GM18907 (cell line): ENCODE data around the gene MMP24.

ENCODE experiments used
- ATAC-seq: cut with Tn5 transposase; IDR thresholded peaks from one replicate; pipeline ENCODE4 v1.9.1; 2021; ENCODE audit warnings: mild to moderate bottlenecking, moderate library complexity; ENCODE audit not compliant: unreplicated experiment

Gene MMP24

DNA sequence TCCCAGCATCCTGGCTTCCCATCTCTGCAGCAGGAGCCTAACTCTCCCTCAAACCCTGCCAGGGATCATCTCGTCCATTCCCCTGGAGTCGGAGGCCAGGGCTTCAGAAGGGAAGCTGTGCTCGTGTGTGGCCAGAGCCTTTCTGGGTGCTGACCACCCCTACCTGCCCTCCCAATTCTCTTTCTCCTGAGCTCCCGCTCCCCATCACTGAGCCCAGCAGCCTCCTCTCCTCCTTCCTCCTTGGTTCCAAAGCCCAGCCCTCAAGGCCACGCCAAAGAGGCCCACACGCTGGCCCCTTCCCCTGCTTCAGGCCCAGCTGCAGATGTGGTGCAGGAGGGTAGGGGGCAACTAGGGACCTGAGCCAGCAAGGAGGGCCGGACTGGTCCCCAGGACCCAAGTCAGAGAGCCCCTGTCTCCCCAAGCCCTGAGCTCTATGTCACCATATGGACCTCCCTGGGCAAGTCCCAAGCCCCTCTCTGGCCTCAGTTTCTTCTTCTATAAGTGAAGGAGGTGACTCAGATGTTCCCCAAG lies 64.5 kb downstream of the MMP24 start:
- no peak for ATAC-seq

- no peak for ATAC-seq
These were observed 65.4 kb downstream of the MMP24 start, which contains the start of gene FAM83C for GRCh38 chr20:35291654-35292503. FAM83C (minus strand) TSS chr20:35292425; CDS start chr20:35292304, 121 bp downstream.

- ATAC-seq, result no peak
These were observed 66.2 kb downstream of the MMP24 start for GRCh38 chr20:35292504-35293285.

- ATAC-seq, result no peak
These were observed 67.1 kb downstream of the MMP24 start for GRCh38 chr20:35293303-35294292.

GRCh38 chr20:35294293-35294685 lies 67.8 kb downstream of the MMP24 start:
- no peak for ATAC-seq

DNA sequence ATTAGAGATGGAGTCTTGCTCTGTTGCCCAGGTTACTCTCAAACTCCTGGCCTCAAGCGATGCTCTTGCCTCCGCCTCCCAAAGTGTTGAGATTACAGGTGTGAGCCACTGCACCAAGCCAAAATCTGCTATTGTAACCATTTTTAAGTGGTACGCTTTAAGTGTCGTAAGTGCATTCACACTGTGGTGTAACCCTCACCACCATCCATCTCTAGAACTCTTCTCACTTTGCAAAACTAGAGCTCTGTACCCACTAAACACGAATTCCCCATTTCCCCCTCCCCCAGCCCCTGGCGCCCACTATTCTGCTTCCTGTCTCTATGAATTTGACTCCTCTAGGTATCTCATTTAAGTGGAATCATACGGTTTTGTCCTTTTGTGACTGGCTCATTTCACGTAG lies 68.6 kb downstream of the MMP24 start:
- ATAC-seq, result no peak

GRCh38 chr20:35295674-35296073 lies 69.2 kb downstream of the MMP24 start:
- no peak for ATAC-seq

GRCh38 chr20:35296101-35296554 lies 69.6 kb downstream of the MMP24 start:
- no peak for ATAC-seq

- no peak for ATAC-seq
These were observed 70.7 kb downstream of the MMP24 start for GRCh38 chr20:35297155-35297554.

DNA sequence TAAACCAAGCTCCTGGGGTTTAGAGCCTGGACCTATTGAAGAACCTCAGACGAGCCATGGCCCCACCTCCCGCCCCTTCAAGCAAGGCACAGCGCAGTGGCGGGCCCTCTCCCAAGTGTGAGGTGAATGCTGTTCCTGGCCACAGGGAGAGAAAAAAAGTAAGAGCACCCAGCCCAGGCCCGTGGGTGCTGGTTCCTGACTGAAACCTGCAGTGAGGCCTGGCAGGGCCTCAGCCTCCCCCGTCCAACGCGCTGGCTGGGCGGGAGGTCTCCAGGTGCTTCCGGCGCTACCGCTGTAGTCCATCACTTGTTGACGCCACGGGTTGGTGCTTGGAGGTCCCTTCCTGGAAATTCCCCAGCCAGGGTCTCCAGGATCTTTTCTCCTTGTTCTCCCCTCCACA lies 71.2 kb downstream of the MMP24 start:
- no peak for ATAC-seq

DNA sequence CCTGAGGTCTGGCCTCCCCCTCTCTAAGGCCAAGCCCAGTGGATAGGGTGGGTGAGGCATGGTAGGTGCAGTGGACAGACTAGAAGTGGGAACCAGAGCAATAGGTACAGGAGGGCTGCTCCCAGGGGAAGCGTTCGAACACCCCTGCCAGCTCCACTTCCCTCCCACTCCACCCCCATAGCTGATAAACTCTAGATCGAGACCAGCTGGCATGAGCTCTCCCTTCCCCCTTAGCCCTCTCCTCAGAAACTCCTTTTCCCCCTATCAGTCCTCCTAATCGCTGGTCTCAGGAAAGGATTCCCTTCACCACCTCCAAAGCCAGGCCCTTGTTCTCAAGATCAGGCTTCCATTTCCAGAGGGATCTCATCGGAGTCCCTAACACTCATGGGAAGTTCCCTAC lies 71.8 kb downstream of the MMP24 start:
- ATAC-seq, result no peak

DNA sequence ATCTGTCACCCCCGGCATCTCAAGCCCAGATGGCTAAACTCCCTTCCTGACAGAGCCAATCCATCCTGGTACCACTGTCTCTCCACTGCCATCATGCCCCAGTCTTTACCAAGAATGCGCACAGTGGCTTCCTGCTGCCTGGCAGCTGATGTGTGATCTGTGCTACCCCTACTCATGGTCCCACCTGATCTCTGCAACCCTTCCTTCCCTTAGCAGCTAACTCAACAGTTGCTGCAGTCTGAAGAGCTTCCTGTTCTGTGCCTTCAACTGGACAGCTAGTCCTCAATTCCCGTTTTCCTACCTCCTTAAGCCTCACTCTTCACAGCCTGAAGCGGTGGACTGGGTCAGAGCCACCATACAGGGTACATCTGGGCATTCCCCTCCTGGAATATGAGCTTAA lies 73.3 kb downstream of the MMP24 start:
- ATAC-seq, result no peak

DNA sequence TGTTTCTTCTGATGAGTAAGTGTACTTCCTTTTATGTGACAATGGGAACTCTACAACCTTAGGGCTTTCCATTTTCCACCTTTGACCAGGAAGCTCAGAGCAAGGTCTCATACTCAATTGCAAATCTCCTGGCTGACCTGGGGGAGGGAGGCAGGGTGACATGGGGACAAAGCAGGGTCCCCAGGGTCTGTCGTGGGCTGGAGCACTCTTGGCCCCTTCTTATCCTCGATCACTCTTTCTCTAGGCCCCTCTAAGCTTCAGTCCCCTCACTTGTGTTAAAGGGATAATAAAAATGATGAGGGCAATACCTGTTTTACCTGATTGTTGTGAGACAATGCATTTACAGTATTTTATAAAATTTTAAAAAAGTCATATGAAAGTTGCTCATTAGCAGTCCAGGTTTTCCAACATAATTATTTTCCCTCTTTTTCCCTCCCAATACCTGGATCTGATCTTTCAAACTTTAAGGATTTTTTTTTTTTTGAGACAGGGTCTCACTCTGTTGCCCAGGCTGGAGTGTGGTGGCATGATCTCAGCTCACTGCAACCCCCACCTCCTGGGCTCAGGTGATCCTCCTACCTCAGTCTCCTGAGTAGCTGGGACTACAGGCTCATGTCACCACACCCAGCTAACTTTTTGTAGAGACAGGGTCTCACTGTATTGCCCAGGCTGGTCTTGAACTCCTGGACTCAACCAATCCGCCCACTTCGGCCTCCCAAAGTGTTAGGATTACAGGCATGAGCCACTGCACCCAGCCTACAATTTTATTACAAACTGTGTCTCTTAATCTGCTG lies 74.2 kb downstream of the MMP24 start:
- no peak for ATAC-seq

GRCh38 chr20:35301426-35301825 lies 74.9 kb downstream of the MMP24 start:
- ATAC-seq, result no peak

DNA sequence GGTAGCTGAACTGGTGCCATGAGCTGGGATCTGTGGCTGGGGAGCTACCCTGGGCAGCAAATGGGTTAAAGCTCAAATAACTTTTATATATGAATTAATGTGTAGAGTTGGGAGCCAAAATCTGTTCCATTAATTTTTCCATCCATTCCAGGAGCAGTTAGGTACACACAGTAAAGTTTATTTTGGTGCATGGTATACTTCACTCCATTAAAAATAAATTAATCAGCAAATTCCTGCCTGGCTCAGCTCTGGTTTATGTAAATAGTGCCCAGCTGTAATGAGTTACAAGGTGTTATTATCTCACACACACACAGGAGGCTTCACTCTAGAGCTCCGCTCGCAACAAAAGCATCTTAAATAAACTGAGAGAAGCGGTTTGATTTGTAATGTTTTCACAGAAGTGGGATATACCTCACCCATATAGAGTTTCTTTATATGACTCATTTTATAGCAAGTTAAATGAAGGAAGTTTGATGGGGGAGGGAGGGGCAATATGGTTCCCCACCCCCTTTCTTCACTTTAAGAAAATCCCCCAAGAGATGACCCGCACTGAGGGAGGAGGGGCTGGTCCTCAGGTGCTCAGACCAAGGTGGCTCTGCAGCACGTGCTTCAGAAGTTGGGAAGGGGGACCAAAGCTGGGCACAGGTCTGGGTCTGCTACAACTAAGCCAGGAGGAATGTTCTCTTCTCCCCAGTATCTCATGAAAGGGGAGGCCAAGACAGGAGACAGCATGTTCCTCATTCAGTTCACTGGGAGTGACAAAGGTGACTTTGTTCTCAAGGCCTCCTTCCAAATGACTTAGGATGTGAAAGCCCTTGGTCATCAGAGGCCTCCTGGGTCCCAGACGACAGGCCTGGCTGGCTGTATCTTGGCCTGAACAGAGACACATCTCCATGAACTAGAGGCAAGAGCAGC lies 76.2 kb downstream of the MMP24 start:
- no peak for ATAC-seq

DNA sequence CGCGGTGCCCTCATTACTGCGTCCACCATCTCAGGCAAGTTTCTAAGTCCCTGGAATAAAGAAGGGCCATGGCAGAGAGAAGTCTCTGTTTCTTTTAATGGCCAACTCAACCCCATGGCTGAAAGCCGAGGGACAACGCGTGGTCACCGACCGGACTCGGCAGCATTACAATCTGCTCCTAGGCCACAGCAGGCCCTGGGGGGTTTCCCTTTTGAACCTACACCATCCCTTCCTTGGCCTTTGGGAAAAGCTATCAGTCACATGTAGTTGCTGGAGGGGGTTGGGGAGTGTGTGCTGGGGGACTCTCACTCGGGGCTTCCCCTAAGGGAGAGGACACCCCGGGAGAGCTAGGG lies 76.9 kb downstream of the MMP24 start:
- ATAC-seq, result no peak

GRCh38 chr20:35303735-35304491 lies 77.4 kb downstream of the MMP24 start:
- peak; percentile 58 for ATAC-seq

- no peak for ATAC-seq
These were observed 78.5 kb downstream of the MMP24 start for GRCh38 chr20:35304956-35305355.
